ENCODE results near the gene PTOV1. TPM values are rescaled to one million over a fixed set of nuclear protein-coding genes. Genes with fewer than 3 reads are reported as not detected.

Gene PTOV1
- total RNA-seq, 1 experiment from 2014 or later = 296 TPM

GRCh38 chr19:49878744-49879070, 27.7 kb downstream of the PTOV1 start (continued):
- TF ChIP-seq ZNF425 (CRISPR knock-in tag; conservative IDR thresholded peaks at IDR 0.05) = no peak
- TF ChIP-seq ZNF423 (CRISPR knock-in tag; IDR thresholded peaks at IDR 0.05) = no peak
- no peak for TF ChIP-seq MLX (CRISPR knock-in tag; IDR thresholded peaks at IDR 0.05)
- no peak for TF ChIP-seq HMGA2 (CRISPR knock-in tag; IDR thresholded peaks at IDR 0.05)

GRCh38 chr19:49879243-49879963, 28.4 kb downstream of the PTOV1 start:
- Mint-ChIP-seq H3K9me3 (no peaks in the 10 kb centered on the region), H3K4me1 (peaks cover 23% of the 10 kb centered on the region), H3K27ac (peak overlapping the region; percentile 100; the same call in 1 of the 2 replicates), H3K36me3 (peaks cover 46% of the 10 kb centered on the region), H3K27me3 (ENCODE audit: low read depth) (no peaks in the 10 kb centered on the region), H3K4me3 (peak overlapping the region; percentile 10; the same call in 1 of the 2 replicates)
- DNase-seq (ENCODE audit: low spot score) = no peak
- CTCF ChIA-PET = interaction anchor here (1.0 to 2.8 kb wide), 3 partner anchors 9 to 13 kb away, joined by 4 to 11 read pairs (median 4); no protein-coding TSS in a partner anchor
- POLR2A ChIA-PET = interaction anchor here (0.6 kb wide), 1 partner anchor 42 kb away, joined by 3 read pairs; no protein-coding TSS in a partner anchor
- TF ChIP-seq ZNF512 (CRISPR knock-in tag; IDR thresholded peaks at IDR 0.05; ENCODE audit: borderline replicate concordance) (0 out of 2 replicates have a peak, but pooled peaks have one; percentile 21), ZBTB43 (CRISPR knock-in tag; IDR thresholded peaks at IDR 0.05) (no peak)
- no peak for ATAC-seq

GRCh38 chr19:49880162-49880869, 29.4 kb downstream of the PTOV1 start:
- DNase-seq (ENCODE audit: low spot score) (no peak), ATAC-seq (no peak)
- no peaks in the 10 kb centered on the region for H3K9me3 Mint-ChIP-seq
- peaks cover 53% of the 10 kb centered on the region for H3K36me3 Mint-ChIP-seq
- ChIA-PET POLR2A (no interaction called here), CTCF (interaction anchor here (2.8 kb wide), 1 partner anchor 10 kb away, joined by 11 read pairs; no protein-coding TSS in a partner anchor)
- no peak overlapping the region for H3K4me3 Mint-ChIP-seq
- peaks cover 18% of the 10 kb centered on the region for H3K4me1 Mint-ChIP-seq
- no peaks in the 10 kb centered on the region for H3K27me3 Mint-ChIP-seq (ENCODE audit: low read depth)
- H3K27ac Mint-ChIP-seq = no peak overlapping the region
- TF ChIP-seq NR3C1 (CRISPR knock-in tag; conservative IDR thresholded peaks at IDR 0.05; ENCODE audit: low read depth) (no peak), ATF2 (CRISPR knock-in tag; IDR thresholded peaks at IDR 0.05; ENCODE audit: borderline replicate concordance, low read depth) (0 out of 2 replicates have a peak, but pooled peaks have one; percentile 45), AFF4 (CRISPR knock-in tag; IDR thresholded peaks at IDR 0.05; ENCODE audit: borderline replicate concordance) (no peak), ETV6 (CRISPR knock-in tag; IDR thresholded peaks at IDR 0.05) (no peak), GRHL2 (CRISPR knock-in tag; IDR thresholded peaks at IDR 0.05; ENCODE audit: insufficient replicate concordance, severe bottlenecking) (no peak), FOXK1 (CRISPR knock-in tag; IDR thresholded peaks at IDR 0.05) (no peak), AR (CRISPR knock-in tag; IDR thresholded peaks at IDR 0.05) (no peak), NFYB (CRISPR knock-in tag; conservative IDR thresholded peaks at IDR 0.05; ENCODE audit: low read depth) (no peak)

Data from WTC11 (cell line).